Left hindlimb (tissue), 1 donor: Measurements from ENCODE around the gene RPA3.

Source experiments
- DNase-seq: peaks from one replicate; pipeline ENCODE4 v3.0.0-alpha.2; 2018

Gene RPA3

DNA sequence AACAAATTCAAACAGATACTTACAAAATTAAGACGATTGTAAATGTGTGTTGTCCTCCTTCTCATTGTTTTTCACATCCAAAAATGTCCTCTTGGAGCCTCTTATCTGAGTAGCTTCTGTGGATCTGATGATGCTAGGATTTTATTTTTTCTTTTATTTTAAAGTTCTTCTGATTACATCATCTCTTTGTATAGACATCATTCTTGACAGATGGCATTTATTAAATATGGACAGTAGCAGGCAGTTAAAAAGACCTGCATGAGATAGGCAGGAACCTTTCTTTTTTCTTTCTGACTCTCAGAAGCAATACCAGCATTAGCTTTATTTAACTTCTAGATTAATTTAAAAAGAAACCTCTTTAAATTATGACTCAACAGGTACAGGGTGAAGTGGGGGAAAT is at the start of gene RPA3:
Gene RPA3, minus strand, starts transcription at position 116 of the 400 bp plus-strand sequence. CDS start 78,189 bp downstream, outside the sequence.
- no peak for DNase-seq

DNA sequence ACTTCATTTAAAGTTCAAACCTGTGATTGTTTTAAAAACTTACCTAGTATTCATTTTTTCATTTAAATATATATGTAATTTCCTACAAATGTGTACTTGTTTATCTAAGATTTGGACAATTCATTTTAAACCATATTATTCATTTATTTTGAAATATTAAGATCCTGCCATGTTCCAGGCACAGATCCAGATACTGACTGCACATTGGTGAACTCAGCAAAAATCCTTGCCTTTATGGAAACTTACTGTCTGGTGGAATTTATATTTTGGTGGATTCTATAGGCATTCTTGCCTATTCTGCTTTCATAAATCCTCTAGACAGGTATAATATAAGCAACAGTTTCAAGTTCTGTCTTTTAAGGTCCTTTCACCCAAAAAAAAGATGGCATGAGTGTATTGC is 48.3 kb upstream of the RPA3 start:
- DNase-seq, result no peak

DNA sequence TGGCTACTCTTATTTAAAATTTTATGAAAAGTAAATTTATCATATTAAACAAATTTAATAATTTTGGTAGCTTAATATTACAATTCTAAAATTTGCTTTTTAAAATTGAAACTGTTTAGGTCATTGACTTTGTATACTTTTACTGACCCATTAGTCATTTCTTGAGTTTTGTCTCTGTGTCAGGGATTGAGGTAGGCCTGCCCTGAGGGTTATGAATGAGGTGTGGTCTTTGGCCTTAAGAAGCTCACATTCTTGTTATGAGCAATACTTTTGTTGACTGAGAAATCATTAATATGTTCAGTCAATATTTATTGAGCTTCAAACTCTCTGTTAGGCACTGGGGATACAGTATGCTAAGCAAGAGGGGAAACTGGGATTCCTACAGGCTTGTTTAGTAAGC is 47.0 kb upstream of the RPA3 start:
- DNase-seq, result no peak

DNA sequence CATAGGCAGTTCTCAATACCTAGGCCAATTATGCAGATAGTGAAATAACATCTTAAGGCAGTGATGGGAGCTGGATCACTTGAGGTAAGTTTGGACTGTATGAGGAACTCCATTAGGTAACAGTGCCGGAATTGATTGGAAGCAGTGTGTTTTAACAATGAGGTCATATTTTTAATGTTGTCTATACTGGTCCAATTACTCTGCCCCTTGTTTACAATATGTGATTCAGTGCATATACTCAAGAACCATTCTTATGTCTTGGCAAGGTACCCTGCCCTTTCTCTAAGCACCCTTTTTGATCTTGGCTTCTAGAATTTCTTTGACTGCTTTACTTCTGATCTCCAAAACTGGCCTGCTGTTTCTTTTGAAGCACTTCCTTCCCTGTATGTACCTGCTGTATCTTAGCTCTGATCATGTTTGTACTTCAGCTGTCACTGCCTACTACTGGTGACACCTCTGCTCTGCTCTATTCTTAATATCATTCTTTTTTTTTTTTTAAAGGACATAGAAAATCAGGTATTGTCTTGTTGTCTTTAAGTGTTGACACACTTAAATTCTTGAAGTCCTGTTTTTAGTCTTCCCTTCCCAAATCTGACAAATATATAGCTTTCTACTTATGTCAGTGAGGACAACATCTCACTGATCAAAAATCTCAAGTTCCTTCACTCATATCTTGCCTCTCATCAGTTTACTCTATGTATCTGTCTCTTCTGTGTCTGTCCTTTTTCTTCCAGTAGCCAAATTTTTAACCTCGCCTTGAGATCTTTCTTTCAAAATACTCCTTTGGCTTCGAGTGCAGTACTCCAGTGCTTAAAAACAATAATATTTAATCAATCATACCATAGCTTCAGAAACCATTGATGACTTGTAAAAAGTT is 46.4 kb upstream of the RPA3 start:
- DNase-seq, result no peak

DNA sequence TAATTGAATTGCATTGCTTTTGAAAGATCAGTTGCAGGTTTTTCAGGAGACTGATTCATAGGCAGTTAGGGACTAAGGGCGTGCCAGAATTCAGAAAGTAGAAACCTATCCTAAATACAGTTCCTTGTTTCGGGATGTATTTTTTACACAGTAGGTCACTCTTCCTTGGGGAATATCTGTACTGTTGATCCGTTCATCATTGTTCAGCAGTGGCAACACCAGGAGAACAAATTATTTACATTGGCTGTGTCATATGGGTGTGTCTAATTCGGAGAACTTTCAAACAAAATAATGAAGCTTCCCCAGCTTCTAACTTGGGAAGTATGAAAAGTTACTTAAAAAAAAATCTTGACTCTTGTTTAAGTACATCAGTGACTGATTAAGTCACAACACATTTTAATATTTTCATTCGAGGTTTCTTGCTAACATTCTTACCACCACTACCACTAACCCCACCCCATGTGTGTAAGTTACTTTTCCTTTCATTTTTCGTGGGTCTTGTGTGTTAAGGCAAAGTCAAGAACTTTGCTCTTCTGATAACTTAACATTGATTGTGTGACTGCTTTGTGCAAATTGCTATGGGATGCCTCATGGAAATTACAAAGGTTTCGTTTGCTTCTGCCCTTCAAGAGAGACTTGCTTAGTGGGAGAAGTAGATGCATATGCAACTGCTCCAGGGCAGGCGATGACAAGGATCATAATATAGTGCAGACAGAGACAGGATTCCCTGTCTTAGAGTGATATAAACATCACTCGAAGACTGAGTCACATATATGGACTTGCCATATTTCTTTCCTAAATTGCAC is 43.8 kb upstream of the RPA3 start:
- no peak for DNase-seq

DNA sequence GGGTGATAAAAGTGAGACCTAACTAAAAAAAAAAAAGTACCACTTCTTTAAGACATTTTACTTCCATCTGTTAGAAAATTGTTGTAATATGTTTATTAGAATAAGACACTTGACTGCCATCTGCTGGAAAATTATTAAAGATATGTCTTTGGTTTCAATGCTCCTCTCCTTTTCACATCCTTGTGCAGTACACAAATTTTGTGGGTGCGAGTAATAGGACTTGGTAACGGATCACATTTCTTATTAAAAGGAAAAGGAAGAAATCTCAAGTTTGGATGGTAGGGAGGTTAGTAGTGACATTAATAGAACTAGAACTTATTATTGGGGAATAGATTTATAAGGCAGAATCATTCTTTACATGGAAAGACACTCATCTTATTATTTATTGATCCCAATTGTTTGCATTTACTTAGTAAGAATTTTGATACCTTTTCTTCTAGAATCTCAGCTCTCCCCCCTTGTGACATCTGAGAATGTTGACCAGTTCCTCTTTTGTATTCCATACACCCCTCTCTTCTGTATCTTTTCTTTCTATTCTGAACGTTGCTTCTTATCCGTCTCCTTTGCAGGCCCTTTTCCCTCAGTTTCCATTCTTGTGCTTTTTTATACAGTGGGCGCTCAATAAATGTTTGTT is 43.0 kb upstream of the RPA3 start:
- DNase-seq, result no peak

DNA sequence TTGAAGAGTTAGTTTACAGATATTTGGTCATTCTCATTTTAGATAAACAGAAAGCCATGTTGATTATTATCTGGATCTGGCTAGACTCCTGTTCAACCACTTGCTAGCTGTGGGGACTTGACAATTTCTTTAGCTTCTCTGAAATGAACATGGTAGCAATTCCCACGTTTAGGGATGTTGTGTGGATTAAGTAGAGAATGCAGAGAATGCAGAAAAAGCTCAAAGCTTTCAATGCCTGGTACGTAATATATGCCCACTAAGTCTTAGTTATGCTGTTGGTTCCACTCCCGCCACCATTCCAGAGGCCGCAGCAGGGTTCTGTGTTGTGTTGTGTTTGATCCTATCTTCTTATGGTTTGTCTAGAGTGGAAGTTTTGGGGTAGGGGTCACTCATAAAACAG is 39.2 kb upstream of the RPA3 start:
- no peak for DNase-seq

DNA sequence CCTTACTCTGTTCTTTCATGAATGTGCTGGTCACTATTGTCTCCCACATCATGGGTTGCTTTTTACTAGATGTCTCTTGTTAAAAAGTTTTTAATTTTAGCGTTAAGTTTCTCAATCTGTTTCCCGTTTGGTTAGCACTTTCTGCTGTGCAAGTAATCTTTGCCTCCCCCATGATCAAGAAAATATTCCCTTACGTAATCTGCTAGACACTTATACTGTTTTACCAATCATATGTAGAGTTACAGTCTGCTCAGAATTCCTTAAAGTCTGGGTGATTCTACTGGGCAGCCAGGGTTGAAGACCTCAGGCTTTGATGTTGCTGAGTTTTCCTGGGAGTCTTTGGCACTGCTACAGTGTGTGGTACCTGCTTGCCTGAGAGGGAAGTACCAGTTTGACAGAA is 38.2 kb upstream of the RPA3 start:
- no peak for DNase-seq

DNA sequence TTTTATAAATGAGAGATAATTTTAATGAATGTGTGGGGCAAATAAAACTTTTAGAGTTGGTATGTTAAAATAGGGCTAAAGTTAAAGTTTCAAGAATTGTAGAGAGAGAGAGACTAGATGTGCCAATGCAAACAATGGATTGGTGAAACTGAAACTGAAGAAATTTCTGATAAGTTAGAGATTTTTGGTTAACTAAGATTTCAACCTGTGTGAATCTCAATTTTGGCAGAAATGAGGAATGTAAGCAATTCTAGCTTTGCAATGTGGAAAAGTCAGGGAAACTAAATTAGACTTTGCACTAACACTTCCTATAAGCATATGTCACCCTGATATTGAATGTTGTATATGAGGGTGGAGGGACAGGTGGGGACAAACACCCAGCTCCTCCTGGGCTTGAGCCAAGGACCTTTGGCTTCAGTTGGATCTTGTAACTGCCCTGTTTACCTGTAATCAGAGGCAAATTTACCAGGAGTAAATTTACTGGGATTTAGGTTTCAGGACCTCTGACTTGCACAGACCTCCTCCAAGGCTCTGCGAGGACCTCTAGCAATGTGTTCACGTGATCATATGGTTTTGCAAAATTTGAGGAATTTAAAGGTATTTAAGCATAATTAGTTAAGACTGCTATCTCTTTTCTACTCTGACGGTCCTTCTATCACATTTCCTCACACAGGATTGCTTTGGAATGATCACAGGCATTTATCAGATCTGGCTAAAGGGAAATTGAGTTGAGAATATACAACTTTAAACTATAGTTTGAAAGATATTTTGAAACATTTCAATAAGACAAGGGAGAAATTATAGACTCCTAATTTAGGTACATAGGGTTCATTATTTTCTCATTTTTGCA is 33.1 kb upstream of the RPA3 start:
- no peak for DNase-seq

DNA sequence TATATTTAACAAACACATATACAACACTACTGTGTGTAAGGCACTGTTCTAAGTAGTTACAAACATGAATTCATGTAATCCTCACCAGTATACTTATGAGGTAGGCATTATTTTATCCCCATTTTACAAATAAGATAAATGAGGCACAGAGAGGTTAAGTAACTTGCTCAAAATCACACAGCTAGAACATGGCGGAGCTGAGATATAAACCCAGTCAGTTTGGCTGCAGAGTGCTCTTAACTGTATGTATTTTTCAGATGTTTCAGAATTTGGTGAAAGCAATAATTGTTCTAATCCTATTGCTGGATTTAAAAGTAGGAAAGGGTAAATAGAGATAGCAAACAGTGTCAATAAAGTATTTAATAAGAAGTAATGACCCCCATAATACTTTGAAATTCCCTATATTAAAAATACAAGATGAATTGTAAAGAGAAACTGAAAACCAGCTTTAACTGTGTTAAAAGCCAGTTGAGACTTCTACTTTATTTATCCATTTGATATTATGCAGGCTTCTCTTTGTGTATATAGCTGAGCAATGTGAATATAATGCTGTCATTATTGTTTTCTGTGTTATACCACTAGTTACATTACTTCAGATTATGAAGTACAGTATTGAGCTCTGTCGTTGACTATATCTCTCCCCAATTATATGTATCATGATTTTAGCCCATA is 32.3 kb upstream of the RPA3 start:
- no peak for DNase-seq

DNA sequence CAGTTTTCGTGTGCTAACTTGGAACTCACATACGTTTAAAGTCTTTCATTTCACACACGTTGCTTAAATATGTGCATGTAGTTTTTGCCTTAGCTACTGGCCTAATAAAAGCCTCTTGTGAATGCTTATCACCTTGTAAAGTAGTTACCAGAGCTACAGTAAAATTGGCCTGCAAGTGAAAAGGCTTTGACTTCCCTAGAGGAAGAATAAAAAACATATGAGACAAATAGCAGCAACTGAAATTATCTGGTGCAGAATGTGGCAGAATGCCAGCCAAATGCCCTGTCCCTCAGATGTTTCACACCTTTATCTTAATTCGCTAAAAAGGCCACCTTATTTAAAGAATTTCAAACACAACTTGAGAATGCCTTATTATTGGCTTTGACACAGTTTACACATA is 28.1 kb upstream of the RPA3 start:
- no peak for DNase-seq

DNA sequence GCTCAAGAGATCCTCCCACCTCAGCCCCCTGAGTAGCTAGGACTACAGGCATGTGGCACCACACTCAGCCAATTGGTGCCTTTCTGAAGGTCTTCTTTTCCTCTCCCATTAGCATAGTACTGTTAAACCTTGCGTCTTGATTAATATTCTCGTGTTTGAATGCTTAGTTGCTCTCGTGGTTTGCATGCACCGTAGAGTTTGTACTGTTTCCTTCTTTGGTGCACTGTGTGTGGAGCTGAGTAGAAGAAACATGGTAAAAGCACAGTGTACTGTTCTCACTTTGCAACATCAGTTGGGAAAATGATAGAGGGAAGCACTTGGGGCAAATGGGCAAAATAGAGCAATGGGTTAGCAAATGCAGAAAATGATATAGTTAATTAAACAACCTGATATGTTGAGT is 27.6 kb upstream of the RPA3 start:
- no peak for DNase-seq

DNA sequence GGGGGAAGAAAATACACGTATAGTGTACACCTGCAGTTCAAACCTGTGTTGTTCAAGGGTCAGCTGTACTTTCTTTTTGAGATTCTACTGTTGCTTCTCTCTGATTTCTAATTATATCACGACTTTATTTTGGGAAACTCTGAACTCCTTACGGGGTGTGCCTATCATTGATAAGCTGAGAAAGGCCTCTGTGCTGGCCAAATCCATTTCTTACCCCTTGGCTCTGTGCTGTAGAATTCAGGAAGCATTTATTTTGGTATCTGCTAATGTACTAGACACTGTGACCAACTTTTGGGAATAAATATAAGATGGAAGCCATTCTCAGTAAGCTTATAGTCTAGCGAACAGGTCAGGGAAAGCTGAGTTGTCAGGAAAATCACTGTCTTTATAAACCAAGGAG is 26.9 kb upstream of the RPA3 start:
- no peak for DNase-seq

DNA sequence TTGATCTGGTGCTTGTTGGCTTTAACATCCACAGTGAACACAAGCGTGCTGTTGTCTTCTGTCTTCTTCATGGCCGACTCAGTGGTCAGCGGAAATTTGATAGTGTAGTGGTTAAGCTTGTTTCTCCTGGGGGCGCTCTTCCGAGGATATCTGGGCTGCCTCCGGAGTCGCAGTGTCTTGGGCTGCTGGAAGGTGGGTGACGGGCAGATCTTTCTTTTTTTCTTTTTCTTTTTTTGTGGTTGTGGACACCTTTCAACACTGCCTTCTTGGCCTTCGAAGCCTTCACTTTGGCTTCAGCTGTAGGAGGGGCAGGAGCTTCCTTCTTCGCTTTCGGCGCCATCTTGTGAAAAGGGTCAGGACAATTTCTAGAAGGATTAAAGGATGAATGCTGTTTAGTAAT is 23.8 kb upstream of the RPA3 start:
- no peak for DNase-seq

DNA sequence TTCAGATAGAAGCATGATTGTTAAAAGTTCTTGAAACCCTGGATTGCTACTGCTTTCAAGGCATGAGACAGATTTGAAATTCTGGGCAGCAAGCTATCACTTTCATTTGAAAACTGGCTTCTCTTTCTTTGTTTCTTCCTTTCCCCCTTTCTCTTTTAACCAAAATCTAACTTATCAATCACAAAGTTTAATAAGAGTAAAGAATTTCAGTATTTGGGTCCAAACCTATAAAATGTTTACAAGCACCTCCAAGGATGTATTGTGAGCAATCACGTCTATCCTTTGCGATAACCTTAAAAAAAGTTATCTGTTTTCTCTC is 21.6 kb upstream of the RPA3 start:
- no peak for DNase-seq

DNA sequence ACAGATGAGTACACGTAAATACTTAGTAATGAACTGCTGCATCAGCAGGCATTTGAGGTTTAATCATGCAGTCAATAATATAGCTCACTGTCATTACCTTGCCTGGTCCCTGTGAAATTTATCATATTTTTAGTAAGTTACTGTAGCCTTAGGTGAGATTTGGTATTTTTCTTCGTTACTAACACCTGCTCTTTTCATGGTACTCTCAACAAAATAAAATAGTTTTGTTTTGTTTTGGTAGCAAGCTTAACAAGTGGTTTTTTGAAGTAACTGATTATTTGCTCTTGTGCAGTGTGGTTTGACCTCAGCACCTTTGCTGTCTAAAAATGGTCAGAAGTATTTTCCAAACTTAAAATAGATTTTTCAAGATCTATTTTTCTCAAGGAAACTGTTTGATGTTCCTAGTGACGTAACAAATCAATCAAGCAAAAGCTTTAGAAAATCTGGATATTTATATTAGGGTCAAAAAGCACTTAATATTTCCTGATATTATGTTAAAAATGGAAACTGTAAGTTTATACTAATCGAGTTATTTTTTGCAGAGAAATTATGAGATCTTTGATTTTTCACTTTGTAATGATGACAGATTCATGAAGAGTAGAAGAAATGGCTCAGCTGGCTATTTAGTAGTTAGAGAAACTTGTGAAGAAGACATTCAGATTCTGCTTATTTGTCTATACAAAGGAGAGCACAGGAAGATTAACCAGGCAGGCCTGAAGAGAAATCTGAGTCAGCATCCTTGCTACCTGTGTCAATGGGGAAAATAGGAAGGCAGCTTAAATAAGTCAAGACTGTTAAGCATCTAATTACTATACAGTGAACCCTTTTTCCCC is 21.0 kb upstream of the RPA3 start:
- no peak for DNase-seq

DNA sequence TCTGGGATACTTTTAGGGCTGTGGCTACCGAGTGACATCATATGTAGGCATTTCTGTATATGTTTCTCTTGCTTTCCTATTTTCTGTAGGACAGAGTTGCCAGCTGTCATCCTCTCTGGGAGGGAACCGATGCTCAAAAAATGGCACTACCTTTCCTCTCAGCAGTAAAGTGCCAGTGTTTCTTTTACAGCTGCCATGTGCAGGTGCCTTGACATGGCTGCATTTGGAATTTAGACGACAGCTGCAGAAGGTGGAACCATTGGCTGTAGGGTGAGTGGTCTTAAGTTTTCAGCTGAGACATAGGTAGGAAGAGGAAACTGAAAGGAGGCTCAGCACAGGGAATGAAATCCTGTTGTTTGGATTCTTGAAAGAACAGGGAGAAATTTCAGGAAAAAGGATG is 20.2 kb upstream of the RPA3 start:
- no peak for DNase-seq

DNA sequence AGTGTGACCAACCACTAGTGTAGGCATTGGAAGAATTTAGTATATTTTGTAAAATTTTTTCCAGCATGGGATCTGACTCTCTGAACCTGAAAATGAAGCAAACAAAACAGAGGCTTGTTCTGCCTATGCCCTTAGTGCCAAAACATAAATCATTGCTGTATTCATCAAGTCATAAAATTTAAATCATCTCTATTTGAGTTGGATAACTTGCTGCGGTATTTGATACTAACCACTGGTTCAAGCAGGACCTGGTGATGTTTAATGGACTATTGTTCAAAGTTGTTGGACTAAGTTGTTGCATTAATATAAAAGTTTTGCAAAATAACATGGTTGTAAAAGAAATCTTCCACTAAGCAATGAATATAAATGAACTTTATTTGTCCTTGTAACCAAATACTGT is 19.8 kb upstream of the RPA3 start:
- DNase-seq, result no peak

DNA sequence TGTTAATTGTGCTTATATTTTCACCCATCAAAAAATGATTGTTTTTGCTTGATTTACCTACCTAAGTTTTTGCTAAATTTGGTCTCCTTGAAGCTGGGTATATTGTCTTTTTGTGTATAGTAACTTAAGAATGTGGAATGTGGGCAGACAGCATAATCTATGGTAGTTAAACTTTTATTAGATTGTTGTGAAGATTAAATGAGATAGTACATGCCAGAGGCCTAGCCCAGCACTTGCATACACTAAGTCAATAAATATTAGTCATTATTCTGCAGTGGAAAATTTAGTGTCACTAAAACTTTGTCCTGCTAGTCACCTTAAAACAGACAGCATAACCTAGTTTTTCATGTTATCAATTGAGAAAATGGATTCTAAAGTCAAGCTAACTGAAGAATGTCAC is 19.3 kb upstream of the RPA3 start:
- DNase-seq, result no peak

DNA sequence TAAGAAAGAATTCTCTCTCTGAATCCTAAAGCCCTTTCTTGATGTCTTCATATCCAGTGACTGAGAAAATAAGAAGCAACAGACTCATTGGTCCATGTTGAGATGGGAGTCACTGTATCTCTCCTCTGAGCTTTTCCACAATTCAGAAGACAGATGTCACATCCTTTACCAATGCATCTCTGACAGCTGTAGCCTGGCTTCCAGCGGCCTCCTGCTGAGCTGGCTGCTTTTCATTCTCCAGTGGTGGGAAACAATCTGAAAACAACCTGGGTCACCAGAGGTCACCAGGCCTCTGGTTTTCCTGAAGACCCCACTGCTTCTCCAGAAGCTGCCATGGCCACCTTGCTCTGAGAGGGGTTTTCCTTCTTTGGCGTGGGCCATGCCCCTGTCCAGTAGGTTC is 18.3 kb upstream of the RPA3 start:
- DNase-seq, result no peak

DNA sequence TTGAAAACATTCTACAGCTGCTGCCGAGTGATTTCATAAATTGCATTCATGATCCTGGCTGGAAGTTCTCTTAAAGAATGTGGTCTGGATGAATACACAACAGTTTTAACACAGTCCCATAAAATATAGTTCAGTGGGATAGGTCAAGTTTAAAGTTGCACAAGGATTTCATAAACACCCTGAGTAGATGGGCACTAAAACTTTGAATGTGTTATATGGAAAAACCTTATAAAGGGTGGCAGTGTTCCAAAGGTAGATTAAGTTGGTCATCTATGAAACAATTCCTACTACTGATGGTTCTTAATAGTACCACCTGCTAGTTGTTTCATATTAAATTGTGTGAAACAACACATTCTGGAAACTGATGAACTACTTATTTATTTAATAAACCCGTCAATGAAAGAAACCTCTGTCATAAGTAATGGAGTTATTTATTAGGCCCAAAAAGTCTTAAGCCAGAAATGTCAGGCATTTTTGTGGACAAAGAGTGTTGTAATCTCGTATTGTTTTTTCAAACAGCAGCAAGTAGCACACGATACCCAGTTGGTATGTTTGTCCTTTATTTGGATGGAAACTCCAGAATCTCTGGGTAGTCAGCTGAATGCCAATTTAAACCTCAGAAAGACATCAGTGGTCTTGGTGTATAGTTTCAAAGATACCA is 14.3 kb upstream of the RPA3 start:
- no peak for DNase-seq
